Gastrocnemius medialis (tissue), 4 donors: Measurements from ENCODE around the gene GNGT2.

Experiments
- POLR2A ChIP-seq, 2 donors: fragments of 450-650 bp; IDR thresholded peaks; one replicate each; pipeline ENCODE4 v1.6.1; 2017; ENCODE audit warnings: antibody characterized with exemption in 2 of 2, mild to moderate bottlenecking in 2 of 2, moderate library complexity in 2 of 2
- TF ChIP-seq, protein P1 (sequence below), 5 experiments: fragments of 450-650 bp in 3 of 5; fragments of 200-600 bp in 2 of 5; sonication (generic) in 2 of 5; IDR thresholded peaks in 4 of 5; conservative IDR thresholded peaks in 1 of 5; 1 replicate in 4 of 5; 2 replicates in 1 of 5; pipeline ENCODE4 v1.5.1; 2016 to 2019; ENCODE audit warnings: antibody characterized with exemption in 5 of 5, mild to moderate bottlenecking in 3 of 5, moderate library complexity in 3 of 5

DNA sequence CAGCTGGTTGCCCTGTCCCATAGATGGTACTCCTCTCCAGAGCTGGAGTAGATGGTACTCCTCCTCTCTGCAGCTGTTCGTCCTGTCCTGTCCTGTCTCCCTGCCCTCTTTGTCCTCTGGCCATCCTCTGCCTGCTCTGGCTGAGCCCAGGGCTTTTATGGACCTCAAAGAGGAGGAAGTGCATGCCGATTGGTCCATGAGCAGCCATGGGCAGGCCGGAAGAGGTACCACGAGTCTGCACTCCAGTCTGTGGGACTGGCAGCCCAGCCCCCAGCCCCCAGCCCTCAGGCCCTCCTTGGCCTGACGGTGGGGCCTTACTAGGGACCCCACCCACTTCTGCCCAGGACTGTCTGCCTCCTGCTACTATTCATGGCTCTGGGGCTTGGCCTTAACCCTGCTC is 27.0 kb downstream of the GNGT2 start:
- TF ChIP-seq, protein P1, sequence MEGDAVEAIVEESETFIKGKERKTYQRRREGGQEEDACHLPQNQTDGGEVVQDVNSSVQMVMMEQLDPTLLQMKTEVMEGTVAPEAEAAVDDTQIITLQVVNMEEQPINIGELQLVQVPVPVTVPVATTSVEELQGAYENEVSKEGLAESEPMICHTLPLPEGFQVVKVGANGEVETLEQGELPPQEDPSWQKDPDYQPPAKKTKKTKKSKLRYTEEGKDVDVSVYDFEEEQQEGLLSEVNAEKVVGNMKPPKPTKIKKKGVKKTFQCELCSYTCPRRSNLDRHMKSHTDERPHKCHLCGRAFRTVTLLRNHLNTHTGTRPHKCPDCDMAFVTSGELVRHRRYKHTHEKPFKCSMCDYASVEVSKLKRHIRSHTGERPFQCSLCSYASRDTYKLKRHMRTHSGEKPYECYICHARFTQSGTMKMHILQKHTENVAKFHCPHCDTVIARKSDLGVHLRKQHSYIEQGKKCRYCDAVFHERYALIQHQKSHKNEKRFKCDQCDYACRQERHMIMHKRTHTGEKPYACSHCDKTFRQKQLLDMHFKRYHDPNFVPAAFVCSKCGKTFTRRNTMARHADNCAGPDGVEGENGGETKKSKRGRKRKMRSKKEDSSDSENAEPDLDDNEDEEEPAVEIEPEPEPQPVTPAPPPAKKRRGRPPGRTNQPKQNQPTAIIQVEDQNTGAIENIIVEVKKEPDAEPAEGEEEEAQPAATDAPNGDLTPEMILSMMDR (IDR thresholded peaks at IDR 0.05 in 4 of 5, conservative IDR thresholded peaks at IDR 0.05 in 1 of 5) = no peak
- TF ChIP-seq POLR2A (IDR thresholded peaks at IDR 0.05) = no peak
